ENCODE results near the gene ENDOG.
"Not testable (repeated sequence)": the region's sequence is repeated elsewhere in the genome, so short reads cannot be mapped to it uniquely, and the experiment has no call there.

DNA sequence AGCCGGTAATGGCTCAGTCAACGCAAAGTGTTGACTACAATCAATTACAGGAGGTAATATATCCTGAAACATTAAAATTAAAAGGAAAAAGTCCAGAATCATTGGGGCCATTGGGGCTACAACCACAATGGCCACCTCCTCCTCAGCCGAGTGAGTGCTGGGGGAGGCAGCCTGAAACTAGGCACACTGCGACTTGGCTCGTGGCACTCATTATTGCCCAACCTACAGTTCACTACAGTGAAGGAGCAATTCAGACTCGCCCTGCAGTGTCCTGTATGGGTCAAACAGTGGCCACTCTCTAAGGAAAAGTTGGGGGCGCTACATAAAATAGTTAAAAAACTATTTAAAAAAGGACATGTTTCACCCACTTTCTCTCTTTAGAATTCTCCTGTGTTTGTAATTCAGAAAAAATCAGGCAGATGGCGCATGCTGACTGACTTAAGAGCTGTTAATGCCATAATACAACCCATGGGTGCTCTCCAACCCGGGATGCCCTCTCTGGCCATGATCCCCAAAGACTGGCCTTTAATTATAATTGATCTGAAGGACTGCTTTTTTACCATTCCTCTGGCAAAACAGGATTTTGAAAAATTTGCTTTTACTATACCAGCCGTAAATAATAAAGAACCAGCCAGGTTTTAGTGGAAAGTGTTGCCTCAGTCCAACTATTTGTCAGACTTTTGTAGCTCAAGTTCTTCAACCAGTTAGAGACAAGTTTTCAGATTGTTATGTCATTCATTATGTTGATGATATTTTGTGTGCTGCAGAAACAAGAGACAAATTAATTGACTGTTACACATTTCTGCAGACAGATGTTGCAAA lies 33.7 kb downstream of the ENDOG start:
- TF ChIP-seq, protein P1, sequence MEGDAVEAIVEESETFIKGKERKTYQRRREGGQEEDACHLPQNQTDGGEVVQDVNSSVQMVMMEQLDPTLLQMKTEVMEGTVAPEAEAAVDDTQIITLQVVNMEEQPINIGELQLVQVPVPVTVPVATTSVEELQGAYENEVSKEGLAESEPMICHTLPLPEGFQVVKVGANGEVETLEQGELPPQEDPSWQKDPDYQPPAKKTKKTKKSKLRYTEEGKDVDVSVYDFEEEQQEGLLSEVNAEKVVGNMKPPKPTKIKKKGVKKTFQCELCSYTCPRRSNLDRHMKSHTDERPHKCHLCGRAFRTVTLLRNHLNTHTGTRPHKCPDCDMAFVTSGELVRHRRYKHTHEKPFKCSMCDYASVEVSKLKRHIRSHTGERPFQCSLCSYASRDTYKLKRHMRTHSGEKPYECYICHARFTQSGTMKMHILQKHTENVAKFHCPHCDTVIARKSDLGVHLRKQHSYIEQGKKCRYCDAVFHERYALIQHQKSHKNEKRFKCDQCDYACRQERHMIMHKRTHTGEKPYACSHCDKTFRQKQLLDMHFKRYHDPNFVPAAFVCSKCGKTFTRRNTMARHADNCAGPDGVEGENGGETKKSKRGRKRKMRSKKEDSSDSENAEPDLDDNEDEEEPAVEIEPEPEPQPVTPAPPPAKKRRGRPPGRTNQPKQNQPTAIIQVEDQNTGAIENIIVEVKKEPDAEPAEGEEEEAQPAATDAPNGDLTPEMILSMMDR (IDR thresholded peaks at IDR 0.05; ENCODE audit: poor library complexity), result peak; percentile 52
- not testable (repeated sequence) for TF ChIP-seq EZH2 (IDR thresholded peaks at IDR 0.05; ENCODE audit: borderline replicate concordance)
